Glomerular visceral epithelial cell (primary cell): ENCODE data around the gene LRGUK.
"Not testable (repeated sequence)": the region's sequence is repeated elsewhere in the genome, so short reads cannot be mapped to it uniquely, and the experiment has no call there.

Experiments
- DNase-seq: peaks from one replicate; pipeline ENCODE4 v3.0.0-alpha.2; 2016; ENCODE audit errors: extremely low spot score

The LRGUK gene

DNA sequence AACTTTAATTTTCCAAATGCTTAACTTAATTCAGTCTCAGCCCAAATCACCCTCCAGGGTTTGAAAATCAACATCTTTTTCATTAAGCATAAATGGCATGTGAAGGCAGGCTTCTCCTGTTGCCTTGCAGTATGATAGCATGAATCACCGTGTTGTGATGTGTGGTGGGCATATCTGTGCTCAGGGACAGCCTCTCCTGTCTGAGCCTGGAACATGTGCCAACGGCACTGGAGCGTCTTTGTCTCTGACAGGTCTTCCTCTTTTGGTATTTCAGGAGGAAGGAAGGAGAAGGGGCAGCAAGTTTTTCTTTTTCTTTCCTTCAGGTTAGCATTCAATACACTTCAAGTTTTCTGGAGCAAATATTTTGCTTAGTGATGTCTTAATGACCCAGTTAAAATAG lies 57.6 kb downstream of the LRGUK start:
- no peak for DNase-seq

DNA sequence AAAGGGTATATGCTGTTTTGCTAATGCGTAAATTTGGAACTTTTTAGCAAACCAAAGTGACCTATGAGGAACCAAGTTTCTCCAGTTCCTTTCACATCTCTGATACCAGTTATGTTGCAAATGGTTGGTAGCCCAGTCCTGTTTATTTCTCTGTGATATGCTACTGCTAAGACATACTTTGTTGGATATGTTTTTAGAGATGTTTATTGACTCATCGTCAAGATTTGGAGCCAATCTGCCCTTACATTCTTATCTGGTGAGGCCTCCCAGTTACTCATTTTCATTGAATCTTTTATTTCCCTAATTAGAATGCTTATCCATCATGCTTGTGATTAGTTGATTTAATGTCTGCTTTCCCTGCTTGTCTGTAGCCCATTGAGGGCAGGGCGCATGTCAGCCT lies 58.9 kb downstream of the LRGUK start:
- no peak for DNase-seq

DNA sequence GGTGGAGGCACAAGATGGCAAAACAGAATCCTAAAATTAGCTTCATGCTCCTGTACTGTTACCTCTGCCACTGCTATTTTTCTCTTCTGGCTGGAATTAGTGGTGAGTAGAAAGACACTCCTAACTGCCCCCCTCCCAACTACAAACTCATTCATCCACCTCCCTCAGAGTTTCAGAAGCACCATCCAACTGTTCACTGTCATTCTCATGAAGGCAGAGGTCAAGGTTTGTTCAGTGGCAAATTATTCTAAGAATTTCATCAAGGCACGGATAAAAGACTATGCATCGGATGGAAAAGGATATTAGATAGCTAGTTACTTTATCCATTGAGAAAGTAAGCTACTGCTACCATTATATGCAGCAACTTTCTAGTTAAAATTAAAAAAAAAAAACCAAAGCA lies 59.7 kb downstream of the LRGUK start:
- DNase-seq: no peak

DNA sequence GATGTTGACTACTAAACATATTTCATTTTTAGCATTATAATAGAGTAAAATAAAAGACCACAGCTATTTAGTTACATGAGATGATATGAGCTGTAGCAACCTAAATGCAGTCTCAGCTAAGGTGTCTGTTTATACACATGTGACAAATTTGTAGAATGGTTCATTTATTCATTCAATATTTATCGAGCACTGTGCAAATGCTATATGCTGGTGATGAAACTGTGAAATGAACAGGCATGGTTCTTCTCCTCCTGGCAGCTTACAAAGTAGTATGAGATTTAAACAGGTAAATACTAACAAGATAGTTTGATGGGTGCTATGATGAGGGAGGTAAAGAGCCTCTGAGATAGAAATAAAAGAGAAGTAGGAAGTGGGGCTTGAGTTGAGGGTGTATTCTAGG lies 60.8 kb downstream of the LRGUK start:
- DNase-seq: no peak

DNA sequence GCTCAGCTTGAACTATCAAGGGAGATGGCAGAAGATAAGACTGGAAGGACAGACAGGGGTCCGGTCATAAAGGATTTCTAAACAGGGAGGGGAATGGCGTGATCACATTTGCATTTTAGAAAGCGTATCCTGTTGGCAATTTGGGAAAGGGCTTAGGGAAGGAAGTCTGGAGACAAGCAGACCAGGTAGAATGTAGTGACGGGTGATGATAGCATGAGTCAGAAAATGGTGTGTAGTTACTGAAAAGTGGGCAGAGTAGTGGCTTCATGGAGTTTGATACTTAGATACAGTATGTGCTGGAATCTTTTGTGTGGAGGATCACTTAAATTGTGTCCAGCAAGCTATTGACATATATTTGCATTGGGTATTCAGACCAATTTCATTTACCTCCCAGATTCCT lies 61.2 kb downstream of the LRGUK start:
- DNase-seq: no peak

DNA sequence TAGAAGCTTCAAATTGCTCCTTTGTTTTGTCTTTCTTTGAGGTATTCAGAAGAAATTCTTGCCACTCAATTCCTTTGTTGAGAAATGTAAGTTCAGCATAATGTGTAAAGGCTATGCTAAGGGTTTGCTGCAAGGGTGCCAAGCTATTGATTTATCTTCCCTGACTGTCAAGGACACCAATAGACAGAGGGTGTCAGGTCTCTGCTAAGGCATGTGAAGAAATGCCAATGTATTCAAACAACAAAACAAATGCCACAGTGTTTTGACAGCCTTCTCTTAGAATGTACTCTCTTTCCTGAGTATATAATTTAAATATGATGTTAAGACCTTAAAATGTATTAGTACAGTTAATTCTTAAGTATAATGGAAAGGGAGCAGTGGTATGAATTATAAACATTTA lies 62.4 kb downstream of the LRGUK start:
- DNase-seq: no peak

DNA sequence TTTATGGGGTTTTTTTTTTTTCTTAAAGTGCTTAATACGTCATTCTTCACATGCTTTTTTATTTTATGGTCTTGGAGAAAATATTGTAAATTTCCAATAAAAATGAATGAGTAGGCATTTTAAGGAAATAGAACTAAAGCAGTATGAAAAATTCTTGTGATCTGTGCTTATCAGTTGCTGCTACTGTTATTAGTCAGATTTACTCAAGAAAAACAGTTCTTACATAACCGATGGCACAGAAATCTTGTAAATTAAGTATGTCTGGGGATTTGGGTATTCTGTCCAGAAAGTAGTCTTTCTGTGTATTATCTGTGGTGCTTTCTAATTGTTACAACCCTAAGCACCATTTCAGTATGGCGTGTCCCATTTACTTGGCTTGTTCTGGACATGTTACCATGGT lies 64.7 kb downstream of the LRGUK start:
- DNase-seq: no peak

DNA sequence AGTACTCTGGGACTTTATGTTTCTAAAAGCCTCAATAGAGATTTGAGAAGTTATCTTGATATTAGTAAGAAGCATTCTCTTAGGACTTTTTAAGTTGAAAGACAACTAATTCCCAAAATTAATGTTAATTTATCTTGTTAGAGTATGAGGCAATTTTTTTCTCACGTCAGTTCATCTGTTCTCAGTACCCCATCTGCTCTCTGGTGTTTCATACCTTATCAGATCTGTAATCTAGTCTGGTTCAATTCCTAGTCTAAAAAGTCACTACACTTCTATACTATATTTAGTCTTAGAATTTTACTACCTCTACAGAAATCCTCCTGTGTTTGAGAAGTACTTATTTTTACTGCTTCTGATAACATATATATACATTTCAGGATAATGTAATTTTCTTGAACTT lies 66.1 kb downstream of the LRGUK start:
- no peak for DNase-seq

DNA sequence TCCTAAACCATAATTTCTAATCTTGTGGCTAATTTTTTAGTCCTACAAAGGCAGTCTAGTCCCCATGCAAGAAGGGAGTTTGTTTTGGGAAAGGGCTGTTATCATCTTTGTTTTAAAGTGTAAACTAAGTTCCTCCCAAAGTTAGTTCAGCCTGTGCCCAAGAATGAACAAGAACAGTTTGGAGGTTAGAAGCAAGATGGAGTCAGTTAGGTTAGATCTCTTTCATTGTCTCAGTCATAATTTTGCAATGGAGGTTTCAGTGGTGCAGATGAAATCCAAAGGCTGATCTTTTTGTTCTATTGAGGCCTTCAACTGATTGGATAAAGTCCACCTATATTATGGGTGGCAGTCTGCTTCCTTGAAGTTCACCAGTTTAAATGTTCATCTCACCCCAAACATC lies 68.1 kb downstream of the LRGUK start:
- no peak for DNase-seq

DNA sequence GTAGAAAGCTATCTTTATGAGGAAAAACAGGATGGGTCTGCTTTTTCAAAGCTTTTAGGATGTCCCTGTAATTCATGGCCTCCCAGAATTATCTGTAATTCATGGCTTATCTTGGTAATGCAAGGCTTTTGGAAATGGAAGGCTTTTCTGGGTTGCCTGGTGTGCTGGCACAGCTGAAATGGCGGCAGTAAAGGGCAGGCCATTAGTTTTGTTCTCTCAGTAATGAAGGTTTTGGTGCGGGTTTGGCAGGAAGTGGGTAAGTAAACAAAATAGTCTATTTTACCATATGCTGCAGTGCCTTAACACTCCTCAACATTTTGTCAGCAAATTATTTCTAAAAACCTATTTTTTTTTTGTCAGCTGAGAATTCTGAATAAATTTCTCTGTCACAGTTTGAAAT lies 69.3 kb downstream of the LRGUK start:
- no peak for DNase-seq

DNA sequence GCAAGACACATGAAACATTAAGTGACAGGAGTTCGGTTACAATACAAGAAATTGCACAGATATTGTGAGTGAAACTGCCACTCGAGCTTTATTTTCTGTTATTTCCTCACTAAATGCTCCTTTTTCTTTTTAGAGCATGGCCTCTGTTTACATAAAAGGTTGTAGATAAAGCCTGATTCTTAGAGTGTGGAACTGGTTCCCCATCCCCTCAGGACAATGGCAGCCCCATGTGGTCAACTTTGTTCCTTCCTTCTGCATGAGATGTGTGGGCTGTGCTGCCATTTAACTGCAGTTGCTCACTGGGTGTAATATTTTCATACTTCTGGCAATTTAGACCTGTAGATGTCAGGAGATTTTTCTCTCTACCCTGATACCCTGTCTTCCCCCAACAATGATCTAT lies 70.2 kb downstream of the LRGUK start:
- DNase-seq: no peak

DNA sequence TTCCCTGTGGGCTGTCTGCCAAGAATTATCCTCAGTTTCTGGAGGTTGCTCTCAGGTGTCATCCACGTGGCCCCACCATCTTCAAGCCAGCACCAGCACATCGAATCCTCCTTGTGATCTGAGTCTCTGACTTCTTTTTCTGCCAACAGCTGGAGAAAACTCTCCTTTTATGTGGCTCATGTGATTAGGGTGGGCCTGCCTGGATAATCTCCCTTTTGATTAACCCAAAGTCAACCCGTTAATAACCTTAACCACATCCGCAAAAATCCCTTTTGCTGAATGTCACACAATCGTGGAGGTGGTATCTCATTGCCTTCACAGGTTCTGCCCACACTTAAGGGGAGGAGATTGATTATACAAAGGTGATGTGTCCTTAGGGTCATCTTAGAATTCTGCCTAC lies 73.8 kb downstream of the LRGUK start:
- no peak for DNase-seq

DNA sequence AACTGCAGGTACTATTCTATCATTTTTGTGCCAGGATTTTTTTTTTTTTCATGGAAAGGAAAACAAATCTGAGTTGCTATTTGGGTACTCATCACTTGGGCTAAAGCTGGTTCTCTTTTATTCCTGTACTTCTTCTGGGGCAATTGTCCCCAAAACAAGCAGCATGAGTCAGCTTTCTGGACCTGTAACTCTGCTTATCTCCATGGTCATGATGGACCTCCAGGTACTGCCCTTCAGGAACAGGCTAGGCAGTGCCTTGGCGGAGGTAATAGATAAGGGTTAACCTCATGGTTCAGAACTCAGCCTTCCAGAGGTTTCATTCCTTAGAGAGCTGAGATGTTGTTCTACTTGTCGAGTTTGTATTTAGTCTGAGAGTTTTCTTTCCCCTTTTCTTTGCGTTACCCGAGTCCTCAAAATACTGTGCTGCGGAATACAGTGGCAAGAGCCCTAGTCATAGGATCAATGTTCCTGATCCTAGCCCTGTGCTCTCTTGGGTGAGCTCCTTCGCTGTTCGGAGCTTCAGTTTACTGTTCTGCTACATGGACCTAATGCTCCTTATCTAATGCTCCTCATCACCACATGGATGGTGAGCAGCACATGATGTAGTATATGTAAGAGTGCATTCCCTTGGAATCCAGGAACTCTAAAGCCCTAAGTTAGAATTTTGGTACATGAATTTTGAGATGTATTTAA lies 74.6 kb downstream of the LRGUK start:
- DNase-seq: no peak

DNA sequence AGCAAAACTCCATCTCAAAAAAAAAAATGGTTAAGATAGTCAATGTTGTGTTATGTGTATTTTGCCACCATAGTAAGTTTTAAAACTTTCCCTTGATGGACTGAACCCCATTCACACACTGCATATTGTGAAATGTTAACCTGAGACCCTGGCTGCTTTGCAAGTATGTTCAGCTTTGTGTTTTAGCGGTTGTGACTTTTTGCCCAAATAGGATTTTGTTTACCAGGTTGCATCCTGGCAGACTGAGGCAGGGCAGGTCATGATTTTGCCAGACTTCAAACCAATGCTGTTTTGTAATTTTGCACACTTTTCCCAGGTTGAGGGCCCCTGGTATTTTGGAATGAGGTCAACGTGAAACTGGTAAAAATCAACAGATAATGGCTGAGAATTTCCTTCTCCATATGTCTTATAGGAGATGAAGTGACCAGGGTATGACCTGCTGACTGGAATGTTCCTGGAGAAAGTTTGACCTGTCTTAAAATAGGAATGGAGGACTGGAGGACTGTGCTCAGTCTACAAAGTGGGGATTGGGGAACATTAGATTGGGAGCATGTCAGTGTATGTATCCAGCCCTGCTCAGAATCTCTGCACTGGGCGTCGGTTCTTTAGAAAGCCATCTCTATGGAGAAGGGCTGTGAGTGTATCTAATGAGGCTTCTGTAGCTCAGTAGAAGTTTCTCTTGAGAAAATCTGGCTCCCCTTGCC lies 76.2 kb downstream of the LRGUK start:
- DNase-seq: no peak

DNA sequence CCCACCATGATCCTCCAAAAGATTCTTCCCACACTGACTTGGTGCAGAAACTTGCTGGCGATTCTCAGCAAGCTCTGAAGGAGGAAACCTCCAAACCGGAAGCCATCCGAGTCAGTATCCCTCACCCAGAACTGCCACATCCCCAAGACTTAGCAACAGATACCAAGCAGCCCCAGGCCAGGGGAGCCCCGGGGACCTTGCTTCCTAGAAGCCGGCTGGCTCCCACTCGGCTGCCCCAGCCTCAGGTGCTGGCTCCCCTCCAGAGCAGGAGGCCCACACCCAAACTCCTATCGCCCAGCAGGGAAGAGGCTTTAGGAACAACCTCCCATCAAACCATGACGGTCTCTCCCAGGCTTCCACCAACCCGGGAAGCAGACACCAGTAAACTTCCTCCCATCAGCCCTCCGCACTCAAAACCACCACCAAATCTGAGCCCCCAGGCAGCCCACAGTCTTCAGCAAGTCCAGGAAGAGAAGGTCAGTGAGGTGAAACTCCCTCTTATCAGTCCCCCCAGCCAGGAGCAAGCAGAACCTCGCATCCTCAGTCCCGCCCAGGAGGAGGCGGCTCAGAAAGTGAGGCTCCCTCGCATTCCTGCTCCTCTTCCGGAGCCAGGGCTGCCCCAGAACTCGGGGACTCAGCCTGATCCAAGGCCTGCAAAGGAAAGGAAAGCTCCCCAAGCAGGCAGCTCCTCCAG lies 82.3 kb downstream of the LRGUK start:
- DNase-seq: no peak

DNA sequence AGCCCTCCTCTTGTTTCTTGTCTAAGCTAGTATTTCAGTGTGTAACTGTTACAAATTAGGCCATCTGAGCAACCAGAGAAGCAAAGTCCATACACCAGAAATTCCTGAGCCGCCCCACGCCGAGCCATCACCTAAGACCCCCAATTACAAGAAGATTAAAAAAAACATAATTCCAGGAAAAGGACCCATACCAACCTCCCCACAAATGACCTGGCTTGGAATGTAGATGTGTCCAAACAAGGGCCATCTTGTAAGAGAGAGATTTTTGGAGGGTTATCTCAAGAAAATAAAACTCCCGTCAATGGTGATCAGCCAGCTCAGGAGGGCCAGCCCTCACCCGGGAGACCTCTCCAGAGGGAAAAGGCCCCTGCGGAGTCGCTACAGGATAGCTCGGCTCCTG lies 83.1 kb downstream of the LRGUK start:
- no peak for DNase-seq

DNA sequence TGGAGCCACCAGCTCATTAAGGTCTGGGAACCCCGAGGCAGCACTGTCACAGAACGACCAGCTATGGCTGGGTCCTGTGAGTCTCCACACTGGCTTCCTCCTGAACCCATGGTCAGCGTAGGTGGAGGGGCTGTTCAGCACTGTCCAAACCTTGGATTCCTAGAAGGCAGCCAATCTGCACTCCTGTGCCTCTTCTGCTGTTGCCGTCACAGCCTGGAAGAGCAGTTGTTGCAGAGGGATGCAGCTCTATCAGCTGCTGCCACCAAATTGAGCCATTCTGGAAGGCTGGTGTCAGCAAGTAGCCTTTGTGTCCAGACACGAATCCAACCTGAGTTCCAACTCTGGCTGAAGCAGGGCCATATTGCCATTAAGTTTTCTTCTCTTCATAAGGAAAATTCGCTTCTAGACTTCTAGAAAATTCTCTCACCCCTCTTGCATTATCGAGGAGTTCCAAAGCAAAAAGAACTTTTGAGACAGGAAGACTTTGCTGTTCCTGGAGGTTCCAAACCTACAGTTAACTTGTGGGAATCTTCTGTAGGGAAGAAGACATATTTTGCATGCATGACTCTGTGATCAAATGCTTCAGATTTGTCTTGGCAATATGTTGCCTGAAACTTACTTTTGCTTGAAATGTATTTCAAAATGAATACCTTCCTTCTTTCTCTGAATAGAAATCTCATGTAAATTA lies 84.0 kb downstream of the LRGUK start:
- no peak for DNase-seq

DNA sequence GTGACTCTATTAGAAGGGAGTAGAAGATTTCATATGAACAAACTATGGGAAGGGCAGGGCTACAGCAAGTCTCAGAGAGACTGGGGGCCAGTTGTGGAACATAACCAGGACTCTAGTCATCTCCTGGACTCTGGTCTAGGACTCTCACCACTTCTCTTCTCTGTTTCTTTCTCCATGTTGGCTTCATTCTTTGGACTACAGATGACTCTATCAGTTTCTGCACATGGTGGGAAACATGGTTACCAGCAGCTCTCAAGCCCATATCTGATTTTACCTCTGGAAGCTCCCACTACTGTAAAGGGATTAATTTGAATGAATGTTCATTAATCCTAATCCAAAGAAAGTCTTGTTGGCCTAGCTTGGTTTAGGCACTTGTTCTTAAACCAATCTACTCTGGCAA lies 84.7 kb downstream of the LRGUK start:
- DNase-seq: no peak

DNA sequence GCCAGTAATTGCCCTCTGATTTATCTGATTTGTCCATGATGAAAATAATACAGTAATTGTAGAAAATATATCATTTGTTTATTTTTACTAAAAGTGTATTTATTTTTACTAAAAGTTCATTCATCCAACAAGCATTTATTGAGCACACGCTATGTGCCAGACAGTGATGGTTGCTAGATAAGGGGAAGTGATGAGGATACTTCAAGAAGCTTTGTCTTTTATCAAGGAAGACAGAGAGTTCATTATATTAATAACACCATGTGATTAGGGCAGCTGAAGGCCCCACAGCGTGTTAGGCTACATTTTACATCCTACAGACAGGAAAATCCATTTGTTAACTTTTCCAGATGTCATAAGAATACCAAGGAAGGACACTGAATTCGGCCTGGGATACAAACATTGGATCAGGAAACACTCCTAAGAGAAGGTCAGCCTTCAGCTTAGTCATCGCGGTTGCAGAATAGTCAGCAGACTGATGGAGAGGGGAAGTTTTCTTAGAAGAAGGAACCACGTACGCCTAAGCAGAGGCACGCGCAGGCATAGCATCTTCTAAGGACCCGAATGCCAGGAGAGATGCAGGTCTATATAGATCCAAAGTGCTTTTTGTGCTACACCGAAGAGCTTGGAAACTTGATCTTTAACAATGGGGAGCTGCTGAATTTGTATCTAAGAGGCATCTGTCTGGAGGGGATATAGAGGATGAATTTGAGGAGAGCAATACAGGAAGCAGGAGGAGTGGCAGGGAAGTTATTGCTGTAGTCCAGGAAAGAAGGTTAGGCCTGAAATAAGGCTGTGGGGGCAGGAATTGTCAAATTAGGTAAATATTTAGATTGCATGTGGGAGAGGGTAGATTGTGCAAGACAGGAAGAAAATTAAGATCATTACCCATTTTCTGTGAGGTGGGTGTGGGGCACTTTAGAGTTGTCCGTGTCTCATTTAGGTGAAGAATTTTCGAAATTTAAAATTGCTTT lies 85.7 kb downstream of the LRGUK start:
- no peak for DNase-seq

DNA sequence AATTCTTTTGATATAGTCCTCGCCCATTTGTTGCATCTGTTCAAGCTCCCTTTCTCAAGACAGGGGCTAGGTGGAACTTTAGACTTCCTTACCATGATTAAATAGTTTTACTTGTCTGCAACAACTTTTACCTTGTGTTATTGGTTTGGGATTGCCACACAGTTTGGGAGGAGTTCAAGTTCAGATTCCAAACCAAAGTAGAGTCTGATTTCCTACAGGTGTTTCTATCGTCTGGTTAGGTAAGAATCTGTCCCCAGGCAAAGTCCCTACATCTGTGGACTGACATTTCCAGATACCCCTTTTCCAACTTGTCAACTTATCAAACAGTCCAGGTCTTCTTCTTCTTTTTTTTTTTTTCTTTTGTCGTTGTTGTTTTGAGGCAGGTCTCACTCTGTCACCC lies 93.1 kb downstream of the LRGUK start:
- DNase-seq: no peak

DNA sequence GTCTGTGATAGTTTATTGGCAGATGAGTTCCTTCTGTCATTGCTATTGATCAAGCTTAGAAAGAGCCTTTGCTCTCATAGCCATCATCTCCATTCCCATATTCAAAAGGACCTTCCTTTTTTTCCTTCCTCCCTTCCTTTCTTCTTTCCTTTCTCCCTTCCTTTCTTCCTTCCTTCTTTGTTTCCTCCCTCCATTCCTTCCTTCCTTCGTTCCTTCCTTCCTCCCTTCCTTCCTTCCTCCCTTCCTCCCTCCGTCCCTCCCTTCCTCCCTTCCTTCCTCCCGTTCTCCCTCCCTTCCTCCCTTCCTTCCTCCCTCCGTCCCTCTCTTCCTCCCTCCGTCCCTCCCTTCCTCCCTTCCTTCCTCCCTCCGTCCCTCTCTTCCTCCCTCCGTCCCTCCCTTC lies 104.2 kb downstream of the LRGUK start:
- not testable (repeated sequence) for DNase-seq
